HG02759 (cell line): ENCODE measurements around the gene TRPV2.
"Not testable (repeated sequence)": the region's sequence is repeated elsewhere in the genome, so short reads cannot be mapped to it uniquely, and the experiment has no call there.

Experiments used
- ATAC-seq: cut with Tn5 transposase; IDR thresholded peaks from one replicate; pipeline ENCODE4 v1.9.1; 2021; ENCODE audit warnings: mild to moderate bottlenecking, moderate library complexity; ENCODE audit not compliant: unreplicated experiment

TRPV2 gene

DNA sequence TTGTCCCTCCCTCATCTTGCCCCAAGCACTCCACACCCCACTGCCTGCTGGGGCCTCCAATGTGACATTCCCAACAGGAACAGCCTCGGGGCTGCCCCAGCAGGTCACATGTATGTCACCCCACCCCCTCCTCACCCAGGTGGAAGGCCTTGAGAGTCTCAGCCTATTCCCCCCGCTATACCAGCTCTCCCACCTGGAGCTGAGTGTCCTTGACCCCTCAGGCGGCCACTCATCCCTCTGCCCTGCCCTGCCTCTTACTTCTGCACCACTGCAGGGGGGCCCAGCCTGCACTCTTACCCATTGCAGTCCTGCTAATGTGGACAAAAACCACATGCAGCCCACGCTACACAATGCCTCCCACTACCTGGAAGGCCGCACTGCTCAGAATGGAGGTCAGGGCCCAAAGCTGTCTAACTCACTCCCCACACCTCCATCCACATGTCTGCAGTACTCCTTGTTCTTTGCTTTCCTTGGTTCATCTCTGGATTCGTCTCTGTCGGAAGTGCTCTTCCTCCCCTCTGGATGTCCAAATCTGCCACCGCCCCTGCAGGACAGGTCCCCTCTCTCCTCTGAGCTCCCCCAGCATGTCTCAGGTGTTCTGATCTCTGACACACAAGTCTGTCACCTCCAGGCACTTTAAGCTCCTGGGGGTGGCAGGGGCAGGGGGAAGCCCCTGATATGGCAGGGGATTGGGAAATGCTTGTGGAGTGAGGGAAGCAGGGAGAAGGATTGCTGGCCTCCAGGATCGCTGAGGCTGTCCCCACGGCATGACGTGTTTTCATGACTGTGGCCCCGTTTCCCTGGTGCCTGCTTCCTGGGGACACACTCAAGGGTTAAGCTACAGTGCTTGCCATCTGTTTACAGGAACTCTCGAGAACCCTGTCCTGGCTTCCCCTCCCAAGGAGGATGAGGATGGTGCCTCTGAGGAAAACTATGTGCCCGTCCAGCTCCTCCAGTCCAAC is 20.8 kb downstream of the TRPV2 start:
- ATAC-seq = no peak

DNA sequence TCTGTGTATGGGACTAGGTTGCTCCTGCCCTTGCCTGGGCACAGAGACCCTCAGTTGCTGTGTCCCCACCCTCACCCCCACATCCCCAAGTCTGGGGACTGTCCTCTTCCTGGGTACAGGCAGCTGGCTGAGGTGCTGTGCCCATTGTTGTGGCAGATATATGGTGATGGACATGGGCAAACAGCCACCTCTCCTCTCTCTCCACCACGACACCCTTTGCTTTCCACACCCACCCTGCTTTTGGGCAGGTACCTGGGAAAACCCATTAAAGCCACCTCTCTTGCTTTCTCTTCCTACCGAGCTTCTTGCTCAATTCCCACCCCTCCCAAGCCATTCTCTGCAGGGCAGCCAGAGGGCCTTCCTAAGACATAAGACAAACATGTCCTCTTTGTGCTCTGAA is 21.7 kb downstream of the TRPV2 start:
- no peak for ATAC-seq

DNA sequence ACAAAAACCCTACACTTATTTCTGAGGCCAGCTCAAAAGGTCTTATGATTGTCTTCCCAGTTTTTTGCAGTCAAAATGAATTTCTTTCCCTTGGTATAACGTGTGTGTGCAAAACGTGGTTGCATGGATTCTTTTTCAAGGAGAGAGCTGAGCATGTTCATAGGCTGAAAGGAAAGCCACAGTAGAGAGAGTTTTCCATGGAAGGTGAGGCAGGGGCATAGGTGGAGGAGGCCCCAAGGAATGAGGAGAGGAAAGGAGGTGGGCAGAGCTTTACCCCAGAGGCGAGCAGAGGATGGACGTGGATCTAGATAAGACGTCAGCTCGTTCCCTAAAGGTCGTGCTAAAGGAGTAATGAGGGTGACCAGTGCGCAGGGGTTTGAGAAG is 22.8 kb downstream of the TRPV2 start:
- ATAC-seq = no peak

DNA sequence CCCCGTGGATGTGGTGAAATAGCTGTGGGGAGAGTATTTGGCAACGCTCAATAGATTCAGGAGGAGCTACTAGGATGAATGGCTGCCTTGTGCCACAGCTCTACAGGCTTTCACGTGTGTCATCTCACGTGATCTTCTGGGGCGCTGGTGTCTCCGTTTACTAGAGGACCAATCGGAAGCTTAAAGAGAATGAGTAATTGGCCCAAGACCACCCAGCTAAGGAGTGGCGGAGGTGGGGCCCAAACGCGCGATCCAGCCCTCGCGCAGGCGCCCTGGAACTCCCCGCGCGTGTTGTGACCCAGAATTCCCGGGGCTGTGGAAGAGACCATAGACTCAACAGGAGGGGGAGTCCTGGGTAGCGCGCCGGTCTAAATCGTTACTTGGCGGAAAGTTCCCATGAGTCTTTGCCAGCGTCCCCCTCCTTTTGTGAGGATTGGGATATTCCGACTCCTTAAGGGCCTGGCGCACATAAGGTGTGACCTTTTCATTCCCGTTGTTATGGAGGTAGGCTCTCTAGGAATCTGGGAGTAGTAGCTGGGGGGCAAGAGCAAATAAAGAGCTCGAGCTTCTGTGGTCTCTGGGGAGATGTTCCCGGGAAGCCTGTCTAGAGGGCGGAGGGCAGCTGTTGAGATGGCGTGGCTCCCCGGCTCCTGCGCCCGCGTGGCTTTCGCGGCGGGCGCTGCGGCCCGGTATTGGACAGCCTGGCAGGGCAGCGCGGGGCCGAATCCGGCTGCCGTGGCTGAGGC is 23.4 kb downstream of the TRPV2 start:
- ATAC-seq = peak; percentile 84

DNA sequence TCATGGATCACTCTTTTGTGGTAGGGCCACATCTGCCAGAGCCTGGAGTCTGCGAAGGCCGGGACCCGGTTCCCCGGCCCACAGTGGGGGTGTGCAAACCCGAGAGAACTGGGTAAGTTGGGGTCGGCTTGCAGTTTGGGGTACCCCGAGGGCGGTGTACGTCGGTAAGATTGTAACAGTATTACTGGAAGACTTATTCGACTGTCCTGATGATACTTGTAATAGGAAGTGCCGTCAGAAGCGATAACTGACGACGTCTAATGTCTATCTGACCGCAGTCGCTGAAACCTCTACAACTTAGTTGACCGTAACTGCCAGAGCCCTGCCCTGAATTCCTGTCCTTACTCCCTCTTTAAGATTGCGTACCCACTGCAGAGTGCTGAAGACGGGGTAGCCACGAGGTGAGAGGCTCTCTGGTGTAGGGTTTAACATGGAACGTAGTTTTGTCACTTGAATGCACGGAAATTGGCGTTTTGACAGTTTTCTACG is 24.0 kb downstream of the TRPV2 start:
- peak; percentile 2 for ATAC-seq

DNA sequence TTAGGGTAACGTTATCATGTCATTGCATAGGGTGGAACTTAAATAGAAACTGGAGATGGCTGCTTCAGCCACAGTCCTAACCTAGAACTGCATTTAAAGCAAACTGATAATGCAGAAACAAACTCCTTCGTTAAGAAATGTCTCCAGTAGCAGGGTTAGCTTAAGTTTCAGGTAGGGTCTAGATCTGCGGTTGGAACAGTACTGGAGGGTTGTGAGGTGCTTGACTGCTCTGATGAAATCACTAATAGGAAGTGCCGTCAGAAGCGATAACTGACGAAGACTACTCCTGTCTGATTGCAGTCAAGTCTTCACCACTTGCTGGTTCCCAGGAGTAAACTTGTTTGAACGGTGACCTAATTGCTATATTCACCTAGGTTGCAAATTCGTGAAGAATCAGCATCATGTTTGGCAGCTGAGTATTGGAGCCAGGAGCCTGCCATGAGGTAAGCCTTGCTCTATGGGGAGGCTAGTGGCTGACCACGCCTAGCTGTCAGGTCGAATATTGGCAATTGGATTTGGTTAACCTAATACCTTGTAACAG is 24.5 kb downstream of the TRPV2 start:
- ATAC-seq = no peak

DNA sequence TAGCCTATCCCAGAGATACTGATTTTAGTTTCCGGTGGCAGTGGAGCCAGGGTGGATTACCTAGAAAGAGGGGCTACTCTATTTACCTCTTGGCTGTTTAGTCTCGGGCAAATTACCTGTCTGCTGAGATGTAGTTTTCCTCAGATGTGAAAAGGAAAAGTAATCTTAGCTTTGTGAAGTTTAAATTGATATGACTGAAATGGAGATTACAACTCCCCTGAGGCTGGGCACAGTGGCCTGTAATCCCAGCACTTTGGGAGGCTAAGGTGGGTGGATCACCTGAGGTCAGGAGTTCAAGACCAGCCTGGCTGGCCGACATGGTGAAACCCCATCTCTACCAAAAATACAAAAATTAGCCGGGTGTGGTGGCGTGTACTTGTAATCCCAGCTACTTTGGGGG is 25.0 kb downstream of the TRPV2 start:
- not testable (repeated sequence) for ATAC-seq

DNA sequence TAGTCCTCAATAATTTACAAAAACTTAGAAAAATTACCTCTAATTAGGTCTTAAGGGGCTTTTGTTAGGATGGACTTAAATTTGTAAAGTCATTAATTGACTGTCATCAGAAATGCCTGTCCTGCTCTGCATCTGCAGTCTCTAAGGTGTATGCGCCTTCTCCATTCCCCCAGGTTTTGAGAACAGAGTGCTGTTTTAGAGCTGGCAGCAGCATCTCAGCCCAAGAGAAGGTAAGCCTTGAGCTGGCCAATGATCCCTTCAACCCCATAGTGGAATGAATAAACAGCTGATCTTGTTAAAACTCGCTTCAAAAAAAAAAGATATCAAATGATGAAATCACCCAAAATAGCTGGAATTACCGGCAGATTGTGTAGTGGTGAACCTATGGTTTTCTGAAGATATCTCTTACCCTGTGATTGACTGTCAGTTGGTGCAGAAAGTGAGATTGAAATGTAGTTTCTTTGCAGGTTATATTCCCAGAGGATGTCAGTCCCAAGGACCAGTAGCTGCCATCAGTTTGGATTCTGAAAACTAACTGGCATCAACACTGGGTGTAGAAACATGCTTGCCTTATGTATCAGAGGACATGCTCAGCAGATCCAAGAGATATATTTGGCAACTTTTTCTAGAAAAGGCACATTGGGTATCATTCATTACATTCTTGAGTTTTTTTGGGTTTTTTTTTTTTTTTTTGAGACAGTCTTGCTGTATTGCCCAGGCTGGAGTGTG is 25.7 kb downstream of the TRPV2 start:
- ATAC-seq = no peak

DNA sequence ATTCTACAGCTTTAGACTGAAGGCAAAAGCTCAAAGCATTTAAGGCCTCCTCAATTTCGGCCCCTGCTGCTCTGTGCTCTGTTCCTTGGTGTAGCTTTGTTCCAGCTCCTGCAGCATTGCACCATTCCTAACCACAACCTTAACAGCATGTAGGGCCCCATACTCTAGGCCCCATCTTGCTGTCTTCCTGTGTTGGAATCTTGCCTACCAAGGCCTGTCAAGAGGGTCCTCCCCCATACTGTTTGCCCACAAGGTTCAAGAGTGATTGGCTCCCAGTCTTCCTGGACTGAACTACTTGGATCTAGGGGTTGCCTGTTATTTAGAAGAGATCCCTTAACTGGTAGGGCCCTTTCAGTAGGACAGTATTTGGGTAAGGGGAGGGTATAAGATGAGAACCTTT is 26.8 kb downstream of the TRPV2 start:
- ATAC-seq = no peak

DNA sequence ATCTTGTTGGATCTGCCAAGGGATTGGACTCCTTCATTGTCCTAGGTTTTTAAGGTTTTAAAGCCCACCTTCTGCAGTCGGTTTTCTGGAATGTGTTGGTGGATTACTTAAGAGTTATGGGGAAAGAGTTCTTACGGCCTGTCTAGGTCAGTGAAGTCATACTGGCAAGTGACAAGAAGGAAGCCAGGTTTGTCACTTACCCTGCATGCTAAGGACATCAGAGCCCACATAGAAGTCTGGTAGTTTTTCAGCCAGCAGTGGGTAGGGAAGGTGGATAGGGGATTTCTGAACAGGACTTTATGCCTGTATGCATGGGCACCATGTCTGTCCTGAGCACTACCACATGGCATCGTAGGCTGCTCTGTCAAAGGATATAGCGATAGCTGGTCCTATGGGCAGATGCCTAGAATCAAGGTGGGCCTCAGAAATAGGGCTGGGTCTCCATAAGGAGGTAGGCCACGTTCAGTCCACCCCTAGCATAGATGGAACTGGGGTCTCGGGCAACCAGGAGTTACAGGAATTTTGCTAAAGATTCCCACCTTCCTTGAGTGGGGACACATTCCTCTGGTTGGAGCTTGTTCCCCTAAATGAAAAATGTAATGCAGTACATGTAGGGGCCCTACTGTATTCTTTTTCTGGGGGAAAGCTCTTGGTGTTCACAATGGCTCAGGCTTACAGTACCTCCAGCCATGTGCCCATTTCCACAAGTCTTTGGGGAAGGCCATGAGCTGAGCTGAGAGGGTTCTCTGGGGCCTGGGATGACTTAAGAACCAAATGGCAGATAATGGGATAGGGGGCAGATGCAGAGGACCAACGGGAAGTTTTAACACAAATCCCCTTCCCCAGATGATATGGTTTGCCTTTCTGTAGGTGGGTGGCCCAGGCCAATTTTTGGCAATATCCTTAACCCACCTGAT is 27.5 kb downstream of the TRPV2 start:
- ATAC-seq = no peak

DNA sequence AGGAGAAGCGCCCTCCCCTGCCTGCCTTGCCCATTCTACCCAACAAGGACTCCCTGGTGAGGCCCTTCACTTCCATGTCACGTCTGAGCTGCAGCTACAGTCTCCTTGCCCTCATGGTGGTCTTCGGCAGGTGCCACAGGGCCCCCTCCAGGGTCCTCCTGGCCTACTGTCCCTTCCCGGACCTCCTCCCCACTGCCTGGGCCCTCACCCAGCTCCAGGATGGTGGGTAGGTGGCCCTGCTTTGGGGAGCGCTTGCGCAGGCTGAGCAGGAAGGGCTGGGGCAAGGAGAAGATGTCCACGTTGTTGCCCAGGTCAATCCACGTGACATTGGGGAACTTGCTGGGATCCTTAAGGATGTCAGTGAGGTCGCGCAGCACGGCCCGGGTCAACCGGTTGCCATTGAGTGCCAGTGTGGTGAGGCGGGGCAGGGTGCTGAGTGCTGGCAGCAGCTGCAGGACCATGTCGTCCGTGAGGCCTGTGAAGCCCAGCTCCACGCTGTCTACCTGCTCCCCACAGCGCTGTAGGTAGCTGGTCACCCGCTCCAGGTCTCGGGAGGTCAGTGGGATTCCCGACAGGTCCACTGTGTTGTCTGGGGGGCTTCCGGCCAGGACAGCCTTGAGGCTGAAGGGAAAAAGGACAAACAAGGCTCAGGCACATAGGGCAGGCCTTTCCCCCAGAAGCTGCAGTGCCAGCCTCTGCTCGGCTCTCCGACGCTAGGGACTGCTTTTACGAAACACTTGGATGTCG is 28.3 kb downstream of the TRPV2 start:
- no peak for ATAC-seq

DNA sequence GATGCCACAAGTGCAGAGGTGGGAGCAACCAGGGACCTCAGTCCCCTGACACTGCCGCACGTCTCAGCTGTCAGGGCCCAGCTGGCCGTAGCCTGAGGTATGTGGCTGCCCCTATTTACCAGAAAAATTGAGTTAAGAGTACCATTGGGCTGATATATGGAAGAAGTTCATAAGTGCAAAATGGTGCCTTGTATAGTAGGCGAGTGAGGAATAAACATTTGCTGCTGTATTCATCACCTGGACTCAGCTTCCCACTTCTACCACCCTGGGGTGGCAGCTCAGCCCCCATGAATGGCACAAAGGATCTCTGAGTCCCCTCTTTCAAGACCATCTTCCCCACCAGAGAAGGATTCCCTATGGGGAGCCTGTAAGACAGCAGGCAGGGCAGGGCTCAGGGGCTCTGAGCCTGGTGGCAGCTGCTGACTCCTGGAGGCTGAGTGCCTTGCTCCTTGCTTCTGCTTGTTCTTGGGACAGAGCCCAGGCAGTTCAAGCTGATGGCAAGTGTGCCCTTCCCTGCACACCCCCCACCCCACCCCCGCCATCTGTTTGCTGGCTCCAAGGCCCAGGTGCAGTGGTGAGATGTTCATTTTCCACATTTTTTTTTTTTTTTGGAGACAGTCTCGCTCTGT is 29.0 kb downstream of the TRPV2 start:
- ATAC-seq = no peak

DNA sequence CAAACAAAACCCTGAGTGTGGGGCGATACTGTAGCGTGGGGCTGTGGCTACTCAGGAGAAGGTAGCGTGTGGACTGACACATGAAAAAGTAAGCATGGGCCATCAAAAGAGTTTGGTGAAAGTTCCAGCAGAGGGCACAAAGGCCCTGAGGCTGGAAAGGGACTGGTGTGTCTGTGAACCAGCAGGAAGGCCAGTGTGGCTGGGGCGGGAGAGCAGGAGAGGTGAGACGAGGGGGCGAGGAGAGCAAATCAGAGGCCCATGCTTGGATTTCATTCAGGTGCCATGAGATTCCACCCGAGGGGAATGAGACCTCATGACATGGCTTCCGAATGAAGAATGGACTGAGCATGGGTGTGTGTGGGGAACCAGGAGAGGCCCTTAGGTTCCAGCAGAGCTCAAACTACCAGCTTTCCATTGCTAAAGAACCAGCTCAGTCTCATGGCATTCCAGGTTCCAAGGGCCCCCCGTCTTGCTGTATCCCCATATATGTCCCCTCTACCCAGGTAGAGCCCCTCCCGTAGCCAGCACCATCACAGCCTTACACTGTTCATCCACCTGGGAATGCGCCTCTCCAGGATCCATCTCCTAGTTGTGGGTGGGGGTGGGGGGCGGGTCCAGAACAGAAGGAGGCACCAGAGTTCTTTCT is 31.1 kb downstream of the TRPV2 start:
- ATAC-seq = no peak

DNA sequence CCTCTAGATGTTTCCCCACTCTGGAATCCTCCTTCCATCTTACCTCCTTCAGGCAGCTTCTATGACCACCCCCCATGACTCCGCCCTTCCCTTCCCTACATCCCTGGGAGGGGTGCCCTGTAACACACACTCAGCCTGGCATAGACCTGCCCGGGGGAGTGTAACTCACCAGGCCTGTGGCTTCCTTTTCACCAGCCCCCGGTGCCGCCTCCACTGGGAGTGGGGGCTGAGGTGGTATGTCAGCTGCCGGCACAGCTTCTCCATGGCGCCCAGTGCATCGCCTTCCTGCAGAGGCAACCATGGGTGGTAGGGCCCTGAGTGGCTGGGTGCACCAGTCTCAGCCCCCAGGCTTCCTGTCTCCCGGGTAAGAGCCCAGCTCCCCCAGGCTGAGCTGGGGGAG is 32.3 kb downstream of the TRPV2 start:
- no peak for ATAC-seq

DNA sequence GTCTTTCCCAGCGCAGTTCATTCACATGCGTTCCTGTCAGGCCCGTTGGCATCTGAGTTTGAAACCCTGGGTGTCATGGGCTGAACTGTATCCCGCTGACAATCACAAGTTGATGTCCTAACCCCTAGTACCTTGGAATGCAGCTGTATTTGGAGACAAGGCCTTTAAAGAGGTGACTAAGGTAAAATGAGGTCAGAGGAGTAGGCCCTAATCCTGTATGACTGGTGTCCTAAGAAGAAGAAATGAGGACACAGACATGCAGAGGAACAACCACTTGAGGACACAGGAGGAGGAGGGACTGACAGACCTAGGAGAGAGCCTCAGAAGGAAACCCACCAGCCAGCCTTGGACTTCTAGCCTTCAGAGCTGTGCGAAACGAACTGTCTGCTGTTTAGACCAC is 33.1 kb downstream of the TRPV2 start:
- ATAC-seq = no peak

DNA sequence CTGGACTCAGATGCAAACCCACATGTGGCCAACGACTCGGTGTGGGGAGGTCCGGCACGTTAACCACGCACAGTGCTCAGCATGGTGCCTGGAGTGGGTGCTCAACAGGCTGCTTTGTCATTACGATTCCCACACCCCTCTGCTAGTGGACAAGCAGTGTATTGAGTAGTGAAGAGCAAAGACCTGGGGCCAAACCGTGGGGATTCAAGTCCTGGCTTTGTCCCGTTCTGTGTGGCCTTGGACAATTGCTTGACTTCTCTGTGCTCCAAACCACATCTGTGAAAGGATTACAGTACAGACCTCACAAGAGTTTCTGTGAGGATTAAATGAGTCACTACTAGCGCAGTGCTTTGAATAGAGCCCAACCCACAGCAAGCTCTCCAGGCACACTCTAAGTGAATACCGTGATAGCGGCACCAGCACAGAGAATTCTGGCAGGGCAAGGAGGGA is 33.8 kb downstream of the TRPV2 start:
- ATAC-seq = no peak

DNA sequence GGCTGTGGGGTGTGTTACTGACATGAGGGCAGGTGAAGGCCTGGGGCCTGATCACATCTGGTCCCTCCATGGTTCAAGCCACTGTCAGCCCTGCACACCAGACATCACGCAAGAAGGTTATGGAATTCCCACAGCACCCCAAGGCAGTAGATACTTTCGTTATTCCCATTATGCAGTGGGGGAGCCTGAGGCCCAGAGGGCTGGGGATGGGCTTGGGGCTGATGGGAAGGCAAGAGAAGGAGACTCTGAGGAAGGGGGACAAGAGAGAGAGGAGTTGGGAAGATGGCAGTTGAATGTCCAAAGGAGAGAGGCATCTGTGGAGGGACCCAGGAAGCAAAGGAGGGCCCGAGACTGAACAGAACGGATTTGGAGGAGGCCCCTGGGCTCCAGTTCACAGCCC is 34.7 kb downstream of the TRPV2 start:
- no peak for ATAC-seq

DNA sequence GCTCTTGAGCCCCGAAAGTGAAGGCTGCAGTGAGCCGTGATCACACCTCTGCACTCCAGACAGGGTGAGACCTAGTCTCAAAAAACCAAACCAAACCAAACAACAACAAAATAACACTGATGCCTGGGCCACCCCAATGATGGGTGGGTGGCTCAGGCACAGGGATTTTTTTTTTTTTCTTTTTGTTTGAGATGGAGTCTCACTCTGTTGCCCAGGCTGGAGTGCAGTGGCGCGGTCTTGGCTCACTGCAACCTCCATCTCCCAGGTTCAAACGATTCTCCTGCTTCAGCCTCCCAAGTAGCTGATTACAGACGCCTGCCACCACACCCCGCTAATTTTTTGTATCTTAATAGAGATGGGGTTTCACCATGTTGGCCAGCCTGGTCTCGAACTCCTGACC is 36.9 kb downstream of the TRPV2 start:
- not testable (repeated sequence) for ATAC-seq
